Ecto neural progenitor cell (in vitro differentiated cells): ENCODE measurements around the gene MGAT2.
"Not testable (repeated sequence)": the region's sequence is repeated elsewhere in the genome, so short reads cannot be mapped to it uniquely, and the experiment has no call there.

Source experiments
- DNase-seq: peaks from one replicate; pipeline ENCODE4 v3.0.0-alpha.2; 2018; ENCODE audit warnings: low spot score

Gene MGAT2

DNA sequence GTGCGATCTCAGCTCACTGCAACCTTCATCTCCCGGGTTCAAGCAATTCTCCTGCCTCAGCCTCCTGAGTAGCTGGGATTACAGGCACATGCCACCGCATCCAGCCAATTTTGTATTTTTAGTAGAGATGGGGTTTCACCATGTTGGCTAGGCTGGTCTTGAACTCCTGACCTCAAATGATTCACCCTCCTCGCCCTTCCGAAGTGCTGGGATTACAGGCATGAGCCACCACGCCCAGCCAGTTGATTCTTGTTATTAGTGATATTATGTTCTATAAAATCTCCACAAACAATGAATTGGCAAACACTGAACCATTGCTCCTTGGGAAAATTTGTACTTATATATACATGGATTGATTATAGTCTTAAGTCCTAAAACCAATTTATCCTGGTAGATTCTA is 36.9 kb downstream of the MGAT2 start:
- DNase-seq, result not testable (repeated sequence)

DNA sequence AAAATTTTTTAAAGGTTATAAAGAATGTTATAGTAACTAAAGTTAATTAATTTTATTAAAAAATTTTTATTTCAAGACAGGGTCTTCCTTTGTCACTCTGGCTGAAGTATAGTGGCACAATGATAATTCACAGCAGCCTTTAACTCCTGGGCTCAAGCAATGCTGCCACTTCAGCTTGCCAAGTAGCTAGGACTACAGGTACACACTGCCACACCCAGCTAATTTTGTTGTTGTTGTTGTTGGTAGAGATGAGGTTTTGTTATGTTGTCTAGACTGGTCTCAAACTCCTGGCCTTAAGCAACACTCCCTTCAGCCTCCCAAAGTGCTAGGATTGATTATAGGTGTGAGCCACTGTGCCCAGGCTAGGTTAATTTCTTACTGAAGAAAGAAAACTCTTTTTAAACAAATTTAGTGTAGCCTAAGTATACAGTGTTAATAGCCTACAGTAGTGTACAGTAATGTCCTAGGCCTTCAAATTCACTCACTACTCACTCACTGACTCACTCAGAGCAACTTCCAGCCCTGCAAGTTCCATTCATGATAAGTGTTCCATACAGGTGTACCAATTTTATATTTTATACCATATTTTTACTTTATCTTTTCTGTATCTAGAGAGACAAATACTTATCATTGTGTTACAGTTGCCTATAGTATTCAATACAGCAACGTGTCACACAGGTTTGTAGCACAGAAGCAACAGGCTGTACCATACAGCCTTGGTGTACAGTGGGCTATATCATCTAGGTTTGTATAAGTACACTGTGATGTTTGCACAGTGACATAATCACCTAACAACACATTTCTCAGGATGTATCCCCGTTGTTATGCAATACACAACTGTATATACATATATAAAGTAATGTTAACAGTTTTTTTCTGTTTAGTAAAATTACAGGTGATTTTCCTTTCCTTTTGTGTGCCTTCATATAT is 39.2 kb downstream of the MGAT2 start:
- DNase-seq, result no peak

DNA sequence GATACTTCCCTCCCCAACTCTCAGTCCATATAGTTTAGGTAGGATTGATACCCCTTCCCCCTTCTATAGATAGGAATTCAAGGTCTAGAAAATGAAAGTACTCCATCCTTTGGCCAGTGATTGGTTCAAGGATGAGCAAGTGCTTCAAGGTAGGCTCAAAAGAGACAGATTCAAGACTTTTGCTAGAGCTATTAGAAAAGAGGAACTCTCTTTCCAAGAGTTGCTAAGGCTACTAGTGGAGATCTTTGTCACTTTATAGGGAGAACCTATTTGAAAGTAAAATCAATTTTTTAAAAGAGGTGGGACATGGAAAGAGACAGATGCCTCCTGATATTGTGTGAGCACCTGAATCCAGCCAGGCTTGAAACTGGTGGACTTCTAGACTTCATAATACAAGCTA is 49.9 kb downstream of the MGAT2 start:
- no peak for DNase-seq
